ENCODE results near the gene CNTRL.

DNA sequence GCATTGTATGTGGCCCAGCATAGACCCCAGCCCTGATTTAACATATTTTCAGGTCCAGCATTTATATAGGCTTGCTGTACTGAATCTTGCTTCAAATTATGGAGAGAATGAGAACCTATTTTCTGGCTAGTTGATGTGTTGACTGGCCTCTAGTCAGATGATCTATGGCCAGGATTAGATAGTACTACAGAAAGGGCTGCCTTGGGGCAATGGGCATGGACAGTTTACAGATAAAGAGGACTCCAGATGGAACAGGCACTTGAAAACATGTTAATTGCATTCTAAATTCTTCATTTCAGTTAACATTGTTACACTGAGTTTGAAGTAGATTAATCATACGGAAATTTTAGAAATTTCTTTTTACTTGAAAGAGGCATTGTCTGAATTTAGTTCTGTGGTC, 65.4 kb downstream of the CNTRL start:
- TF ChIP-seq CTCF (conservative IDR thresholded peaks at IDR 0.05 in 1 of 2, IDR thresholded peaks at IDR 0.05 in 1 of 2; ENCODE audit: low read depth in 1 of 2, low read length in 2 of 2), result no peak
- no peak for TF ChIP-seq EZH2 (IDR thresholded peaks at IDR 0.05; ENCODE audit: low read length, missing control alignments)
